ENCODE measurements around the gene CHADL.

The CHADL gene

DNA sequence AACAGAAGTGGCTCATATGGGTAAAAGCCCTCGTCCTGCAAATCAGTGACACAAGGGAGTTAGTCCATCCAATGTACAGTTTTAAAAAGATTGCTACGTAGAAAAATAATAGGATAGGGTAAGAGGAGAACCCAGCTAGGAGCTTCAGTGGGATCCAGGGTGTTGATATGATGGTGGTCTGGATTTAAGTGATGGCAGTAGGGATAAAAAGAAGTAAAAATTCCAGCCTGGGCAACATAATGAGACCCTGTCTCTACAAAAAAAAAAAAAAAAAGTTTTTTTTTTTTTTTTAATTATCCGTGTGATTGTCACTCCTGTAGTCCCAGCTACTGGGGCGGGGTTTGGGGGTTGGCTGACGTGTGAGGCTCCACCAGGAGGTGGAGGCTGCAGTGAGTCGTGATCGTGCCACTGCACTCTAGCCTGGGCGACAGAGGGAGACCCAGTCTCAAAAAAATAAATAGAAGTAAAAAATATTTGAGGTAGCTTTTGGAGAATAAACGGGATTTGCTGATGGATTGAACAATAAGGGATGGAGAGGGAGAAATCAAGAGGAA lies 42.6 kb downstream of the CHADL start:
- H3K4me2 ChIP-seq (ENCODE audit: low read depth, low read length) = peak overlapping the region; percentile 96
- no peaks in the 10 kb centered on the region for H3K36me3 ChIP-seq (replicated peaks; ENCODE audit: insufficient read depth, low read length)
- H3K4me3 ChIP-seq (ENCODE audit: low read length) = peak overlapping the region; percentile 90
- H3K27me3 ChIP-seq (replicated peaks; ENCODE audit: insufficient read depth, low read length) = 0 out of 2 replicates have a peak, but pooled peaks cover 6% of the 10 kb centered on the region
- no peak for TF ChIP-seq EZH2phosphoT487 (IDR thresholded peaks at IDR 0.05; ENCODE audit: low read length)
- no peak for TF ChIP-seq EZH2 (optimal IDR thresholded peaks at IDR 0.05; ENCODE audit: low read depth, low read length)
- TF ChIP-seq CTCF (IDR thresholded peaks at IDR 0.05; ENCODE audit: low read length) = no peak
- no peaks in the 10 kb centered on the region for H3K79me2 ChIP-seq (ENCODE audit: low read length)
- no peaks in the 10 kb centered on the region for H3K4me1 ChIP-seq (ENCODE audit: low read length)
- no peaks in the 10 kb centered on the region for H4K20me1 ChIP-seq (ENCODE audit: insufficient read depth, low read length)
- no peaks in the 10 kb centered on the region for H3F3A ChIP-seq (ENCODE audit: insufficient read depth, low read length)
- H3K9ac ChIP-seq (ENCODE audit: low read length) = peak overlapping the region; percentile 38; the same call in 1 of the 2 replicates
- H2AFZ ChIP-seq (ENCODE audit: low read length) = peak overlapping the region; percentile 87
- no peaks in the 10 kb centered on the region for H3K9me2 ChIP-seq (replicated peaks; ENCODE audit: insufficient read depth, low read length)
- H3K9me3 ChIP-seq (replicated peaks; ENCODE audit: insufficient read depth, low read length) = no peaks in the 10 kb centered on the region
- peak; percentile 55 for DNase-seq
- H3K27ac ChIP-seq (ENCODE audit: low read length) = no peak overlapping the region

DNA sequence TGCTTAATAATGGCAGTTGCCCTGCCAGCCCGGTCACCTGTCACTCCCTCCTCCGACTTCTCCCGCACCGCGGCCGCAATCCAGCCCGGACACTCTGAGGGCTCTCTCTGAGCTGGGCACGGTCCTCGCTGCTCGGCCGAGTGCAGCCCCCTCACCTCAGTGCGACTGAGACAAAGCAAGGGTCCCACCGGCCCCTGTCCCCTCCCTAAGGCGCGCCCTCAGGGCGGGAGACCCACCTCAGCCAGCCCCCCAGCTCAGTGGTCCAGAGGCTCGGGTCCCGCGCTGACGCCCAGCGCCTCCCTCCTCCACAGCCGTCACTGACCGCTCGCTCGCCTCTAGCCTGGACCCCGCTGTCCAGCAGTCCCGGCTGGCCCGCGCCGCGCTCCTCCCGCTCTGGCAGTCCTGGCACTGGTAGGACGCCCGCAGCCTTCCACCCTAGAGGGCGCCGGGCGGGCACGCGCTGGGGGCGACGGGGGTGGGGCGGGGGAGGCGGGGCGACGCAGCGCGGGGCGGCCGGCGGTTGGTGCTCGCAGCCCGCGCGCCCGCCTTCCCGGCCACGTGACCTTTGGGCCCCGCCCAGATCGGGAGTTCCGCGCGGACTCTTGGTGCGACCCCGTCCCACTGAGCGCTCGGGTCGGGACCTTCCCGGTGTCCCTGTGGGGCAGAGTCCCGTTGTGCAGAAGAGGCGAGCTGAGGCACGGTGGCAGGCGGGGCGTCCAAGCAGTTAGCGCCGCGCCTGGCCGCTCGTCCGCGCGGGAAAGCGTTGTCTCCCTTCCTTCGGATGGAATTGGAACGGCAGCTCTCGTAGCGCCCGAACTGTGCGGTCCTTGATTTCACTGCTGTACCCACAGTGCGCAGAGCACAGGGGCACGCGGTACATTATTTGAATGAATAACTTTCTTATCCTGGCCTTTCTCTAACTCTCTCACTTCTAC lies 43.4 kb downstream of the CHADL start:
- Histone ChIP-seq H3K79me2 (ENCODE audit: low read length) (no peaks in the 10 kb centered on the region), H3K9ac (ENCODE audit: low read length) (peak overlapping the region; percentile 52; the same call in 1 of the 2 replicates), H3K27ac (ENCODE audit: low read length) (no peak overlapping the region), H3K36me3 (replicated peaks; ENCODE audit: insufficient read depth, low read length) (no peaks in the 10 kb centered on the region), H3K4me2 (ENCODE audit: low read depth, low read length) (peak overlapping the region; percentile 98), H2AFZ (ENCODE audit: low read length) (peak overlapping the region; percentile 94), H3K27me3 (replicated peaks; ENCODE audit: insufficient read depth, low read length) (0 out of 2 replicates have a peak, but pooled peaks cover 6% of the 10 kb centered on the region), H3K9me3 (replicated peaks; ENCODE audit: insufficient read depth, low read length) (no peaks in the 10 kb centered on the region), H4K20me1 (ENCODE audit: insufficient read depth, low read length) (no peaks in the 10 kb centered on the region), H3K9me2 (replicated peaks; ENCODE audit: insufficient read depth, low read length) (no peaks in the 10 kb centered on the region), H3K4me3 (ENCODE audit: low read length) (peak overlapping the region; percentile 90), H3K4me1 (ENCODE audit: low read length) (no peaks in the 10 kb centered on the region), H3F3A (ENCODE audit: insufficient read depth, low read length) (no peaks in the 10 kb centered on the region)
- TF ChIP-seq CTCF (IDR thresholded peaks at IDR 0.05; ENCODE audit: low read length) (peak; percentile 5; the same call in 1 of the 2 replicates), EZH2 (optimal IDR thresholded peaks at IDR 0.05; ENCODE audit: low read depth, low read length) (no peak), EZH2phosphoT487 (IDR thresholded peaks at IDR 0.05; ENCODE audit: low read length) (no peak)
- peak; percentile 85 for DNase-seq

GRCh38 chr22:41193829-41194228 lies 46.9 kb downstream of the CHADL start:
- Histone ChIP-seq H3K9me2 (replicated peaks; ENCODE audit: insufficient read depth, low read length) (no peaks in the 10 kb centered on the region), H3K36me3 (replicated peaks; ENCODE audit: insufficient read depth, low read length) (no peaks in the 10 kb centered on the region), H3K27me3 (replicated peaks; ENCODE audit: insufficient read depth, low read length) (no peaks in the 10 kb centered on the region), H3F3A (ENCODE audit: insufficient read depth, low read length) (no peaks in the 10 kb centered on the region), H3K4me3 (ENCODE audit: low read length) (no peak overlapping the region), H2AFZ (ENCODE audit: low read length) (no peak overlapping the region), H3K4me2 (ENCODE audit: low read depth, low read length) (no peak overlapping the region), H3K79me2 (ENCODE audit: low read length) (no peaks in the 10 kb centered on the region), H3K27ac (ENCODE audit: low read length) (no peak overlapping the region), H4K20me1 (ENCODE audit: insufficient read depth, low read length) (no peaks in the 10 kb centered on the region), H3K4me1 (ENCODE audit: low read length) (no peaks in the 10 kb centered on the region), H3K9ac (ENCODE audit: low read length) (no peak overlapping the region), H3K9me3 (replicated peaks; ENCODE audit: insufficient read depth, low read length) (no peaks in the 10 kb centered on the region)
- no peak for TF ChIP-seq EZH2 (optimal IDR thresholded peaks at IDR 0.05; ENCODE audit: low read depth, low read length)
- TF ChIP-seq CTCF (IDR thresholded peaks at IDR 0.05; ENCODE audit: low read length) = no peak
- TF ChIP-seq EZH2phosphoT487 (IDR thresholded peaks at IDR 0.05; ENCODE audit: low read length) = no peak
- no peak for DNase-seq
